ENCODE measurements around the gene FRRS1L.
"Not testable (repeated sequence)": the region's sequence is repeated elsewhere in the genome, so short reads cannot be mapped to it uniquely, and the experiment has no call there.

FRRS1L gene

DNA sequence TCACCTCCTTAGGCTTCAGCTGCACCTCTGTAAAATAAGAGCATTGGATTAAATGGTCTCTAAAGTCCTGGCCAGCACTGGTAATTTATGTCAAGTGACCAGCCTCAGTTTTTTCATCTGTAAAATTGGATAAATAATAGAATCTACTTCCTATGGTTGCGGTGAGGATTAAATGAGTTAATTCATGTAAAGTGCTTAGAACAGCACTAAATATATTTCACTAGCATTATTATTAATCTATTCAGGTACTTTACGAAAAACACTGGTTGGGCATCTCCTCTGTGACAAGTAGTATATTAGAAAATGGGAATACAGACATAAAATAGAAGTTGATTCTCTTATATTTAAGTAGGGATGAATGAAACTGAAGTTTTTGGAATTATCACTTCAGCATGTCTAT lies 33.5 kb downstream of the FRRS1L start:
- TF ChIP-seq ISL1 (CRISPR knock-in tag; IDR thresholded peaks at IDR 0.05) (no peak), BACH2 (CRISPR knock-in tag; IDR thresholded peaks at IDR 0.05; ENCODE audit: borderline replicate concordance) (no peak), TCF4 (CRISPR knock-in tag; IDR thresholded peaks at IDR 0.05; ENCODE audit: borderline replicate concordance) (no peak), GLIS3 (CRISPR knock-in tag; IDR thresholded peaks at IDR 0.05) (no peak)
- no peak for ATAC-seq

DNA sequence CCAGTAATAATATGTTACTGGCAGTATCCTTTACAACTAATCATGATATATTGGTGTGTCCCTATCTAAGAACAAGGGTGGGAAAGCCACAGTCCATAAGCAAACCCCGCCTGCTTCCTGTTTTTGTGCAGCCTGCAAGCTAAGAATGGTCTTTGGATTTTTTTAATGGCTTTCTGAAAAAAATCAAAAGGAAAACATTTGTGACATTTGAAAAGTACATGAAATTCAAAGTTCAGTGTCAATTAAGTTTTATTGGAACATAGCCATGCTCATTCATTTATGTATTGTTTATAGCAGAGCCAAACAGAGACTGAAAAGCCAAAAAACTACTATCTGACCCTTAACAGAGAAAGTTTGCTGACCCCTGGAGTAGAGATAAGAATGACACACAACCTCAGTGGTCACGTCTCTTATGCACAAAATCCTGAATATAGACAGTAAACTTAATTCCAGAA lies 34.5 kb downstream of the FRRS1L start:
- TF ChIP-seq ZFP30 (CRISPR knock-in tag; IDR thresholded peaks at IDR 0.05) (no peak), ZNF8 (CRISPR knock-in tag; IDR thresholded peaks at IDR 0.05) (no peak), ZNF70 (CRISPR knock-in tag; IDR thresholded peaks at IDR 0.05) (no peak), ZNF565 (CRISPR knock-in tag; conservative IDR thresholded peaks at IDR 0.05; ENCODE audit: low read depth) (no peak), ZC3H10 (CRISPR knock-in tag; IDR thresholded peaks at IDR 0.05) (no peak), CREB5 (CRISPR knock-in tag; IDR thresholded peaks at IDR 0.05; ENCODE audit: low read depth) (no peak), TCF4 (CRISPR knock-in tag; IDR thresholded peaks at IDR 0.05; ENCODE audit: borderline replicate concordance) (no peak), ISL1 (CRISPR knock-in tag; IDR thresholded peaks at IDR 0.05) (no peak), ESRRG (CRISPR knock-in tag; IDR thresholded peaks at IDR 0.05) (no peak), OSR1 (CRISPR knock-in tag; IDR thresholded peaks at IDR 0.05) (no peak)
- TF ChIP-seq, protein P1, sequence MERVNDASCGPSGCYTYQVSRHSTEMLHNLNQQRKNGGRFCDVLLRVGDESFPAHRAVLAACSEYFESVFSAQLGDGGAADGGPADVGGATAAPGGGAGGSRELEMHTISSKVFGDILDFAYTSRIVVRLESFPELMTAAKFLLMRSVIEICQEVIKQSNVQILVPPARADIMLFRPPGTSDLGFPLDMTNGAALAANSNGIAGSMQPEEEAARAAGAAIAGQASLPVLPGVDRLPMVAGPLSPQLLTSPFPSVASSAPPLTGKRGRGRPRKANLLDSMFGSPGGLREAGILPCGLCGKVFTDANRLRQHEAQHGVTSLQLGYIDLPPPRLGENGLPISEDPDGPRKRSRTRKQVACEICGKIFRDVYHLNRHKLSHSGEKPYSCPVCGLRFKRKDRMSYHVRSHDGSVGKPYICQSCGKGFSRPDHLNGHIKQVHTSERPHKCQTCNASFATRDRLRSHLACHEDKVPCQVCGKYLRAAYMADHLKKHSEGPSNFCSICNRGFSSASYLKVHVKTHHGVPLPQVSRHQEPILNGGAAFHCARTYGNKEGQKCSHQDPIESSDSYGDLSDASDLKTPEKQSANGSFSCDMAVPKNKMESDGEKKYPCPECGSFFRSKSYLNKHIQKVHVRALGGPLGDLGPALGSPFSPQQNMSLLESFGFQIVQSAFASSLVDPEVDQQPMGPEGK (CRISPR knock-in tag; IDR thresholded peaks at IDR 0.05; ENCODE audit: borderline replicate concordance), result no peak
- TF ChIP-seq, protein P2, sequence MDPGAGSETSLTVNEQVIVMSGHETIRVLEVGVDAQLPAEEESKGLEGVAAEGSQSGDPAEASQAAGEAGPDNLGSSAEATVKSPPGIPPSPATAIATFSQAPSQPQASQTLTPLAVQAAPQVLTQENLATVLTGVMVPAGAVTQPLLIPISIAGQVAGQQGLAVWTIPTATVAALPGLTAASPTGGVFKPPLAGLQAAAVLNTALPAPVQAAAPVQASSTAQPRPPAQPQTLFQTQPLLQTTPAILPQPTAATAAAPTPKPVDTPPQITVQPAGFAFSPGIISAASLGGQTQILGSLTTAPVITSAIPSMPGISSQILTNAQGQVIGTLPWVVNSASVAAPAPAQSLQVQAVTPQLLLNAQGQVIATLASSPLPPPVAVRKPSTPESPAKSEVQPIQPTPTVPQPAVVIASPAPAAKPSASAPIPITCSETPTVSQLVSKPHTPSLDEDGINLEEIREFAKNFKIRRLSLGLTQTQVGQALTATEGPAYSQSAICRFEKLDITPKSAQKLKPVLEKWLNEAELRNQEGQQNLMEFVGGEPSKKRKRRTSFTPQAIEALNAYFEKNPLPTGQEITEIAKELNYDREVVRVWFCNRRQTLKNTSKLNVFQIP (CRISPR knock-in tag; IDR thresholded peaks at IDR 0.05; ENCODE audit: borderline replicate concordance, low read depth), result no peak
- TF ChIP-seq, protein P3, sequence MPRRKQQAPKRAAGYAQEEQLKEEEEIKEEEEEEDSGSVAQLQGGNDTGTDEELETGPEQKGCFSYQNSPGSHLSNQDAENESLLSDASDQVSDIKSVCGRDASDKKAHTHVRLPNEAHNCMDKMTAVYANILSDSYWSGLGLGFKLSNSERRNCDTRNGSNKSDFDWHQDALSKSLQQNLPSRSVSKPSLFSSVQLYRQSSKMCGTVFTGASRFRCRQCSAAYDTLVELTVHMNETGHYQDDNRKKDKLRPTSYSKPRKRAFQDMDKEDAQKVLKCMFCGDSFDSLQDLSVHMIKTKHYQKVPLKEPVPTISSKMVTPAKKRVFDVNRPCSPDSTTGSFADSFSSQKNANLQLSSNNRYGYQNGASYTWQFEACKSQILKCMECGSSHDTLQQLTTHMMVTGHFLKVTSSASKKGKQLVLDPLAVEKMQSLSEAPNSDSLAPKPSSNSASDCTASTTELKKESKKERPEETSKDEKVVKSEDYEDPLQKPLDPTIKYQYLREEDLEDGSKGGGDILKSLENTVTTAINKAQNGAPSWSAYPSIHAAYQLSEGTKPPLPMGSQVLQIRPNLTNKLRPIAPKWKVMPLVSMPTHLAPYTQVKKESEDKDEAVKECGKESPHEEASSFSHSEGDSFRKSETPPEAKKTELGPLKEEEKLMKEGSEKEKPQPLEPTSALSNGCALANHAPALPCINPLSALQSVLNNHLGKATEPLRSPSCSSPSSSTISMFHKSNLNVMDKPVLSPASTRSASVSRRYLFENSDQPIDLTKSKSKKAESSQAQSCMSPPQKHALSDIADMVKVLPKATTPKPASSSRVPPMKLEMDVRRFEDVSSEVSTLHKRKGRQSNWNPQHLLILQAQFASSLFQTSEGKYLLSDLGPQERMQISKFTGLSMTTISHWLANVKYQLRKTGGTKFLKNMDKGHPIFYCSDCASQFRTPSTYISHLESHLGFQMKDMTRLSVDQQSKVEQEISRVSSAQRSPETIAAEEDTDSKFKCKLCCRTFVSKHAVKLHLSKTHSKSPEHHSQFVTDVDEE (CRISPR knock-in tag; IDR thresholded peaks at IDR 0.05), result no peak
- ATAC-seq, result no peak

DNA sequence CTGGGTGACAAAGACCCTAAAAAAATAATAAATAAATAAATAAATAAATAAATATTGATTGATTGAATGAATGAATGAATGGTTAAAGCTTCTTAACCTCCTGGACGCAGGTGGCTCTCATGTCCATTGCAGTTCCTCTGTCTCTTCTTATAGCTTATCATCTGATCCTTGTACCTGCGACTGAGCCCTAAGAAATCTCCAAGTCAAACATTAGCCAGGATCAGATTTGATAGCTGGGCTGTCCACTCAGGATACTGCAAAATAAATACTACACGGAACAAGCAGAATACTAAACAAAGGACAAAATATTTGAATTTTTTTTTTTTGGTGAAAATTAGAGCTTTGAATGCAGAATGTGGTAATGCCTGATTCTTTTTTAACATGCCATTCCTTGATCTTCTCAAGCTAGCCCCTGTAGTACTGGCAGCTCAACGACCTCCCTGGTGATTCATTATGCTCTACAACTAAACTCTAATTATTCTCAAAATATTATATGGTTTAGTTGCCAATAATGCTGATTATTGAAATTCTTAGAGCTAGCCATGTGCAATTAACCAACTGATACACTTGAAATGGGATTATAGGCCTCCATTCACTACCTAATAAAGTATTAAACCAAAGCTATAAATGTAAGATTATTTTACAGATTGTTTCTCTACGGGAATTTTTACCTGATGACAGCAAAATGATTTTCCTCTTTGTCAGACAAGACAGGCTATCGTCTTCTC lies 37.4 kb downstream of the FRRS1L start:
- no peak for ATAC-seq
- TF ChIP-seq CREB5 (CRISPR knock-in tag; IDR thresholded peaks at IDR 0.05; ENCODE audit: low read depth) (no peak), SNAI2 (CRISPR knock-in tag; IDR thresholded peaks at IDR 0.05) (no peak), RARB (CRISPR knock-in tag; IDR thresholded peaks at IDR 0.05) (no peak), ZNF70 (CRISPR knock-in tag; IDR thresholded peaks at IDR 0.05) (no peak), BACH2 (CRISPR knock-in tag; IDR thresholded peaks at IDR 0.05; ENCODE audit: borderline replicate concordance) (no peak), PPARA (CRISPR knock-in tag; IDR thresholded peaks at IDR 0.05; ENCODE audit: borderline replicate concordance) (no peak), ZNF565 (CRISPR knock-in tag; conservative IDR thresholded peaks at IDR 0.05; ENCODE audit: low read depth) (no peak), ARNTL (CRISPR knock-in tag; IDR thresholded peaks at IDR 0.05; ENCODE audit: borderline replicate concordance, low read depth) (no peak), OSR1 (CRISPR knock-in tag; IDR thresholded peaks at IDR 0.05) (no peak), TOX (CRISPR knock-in tag; IDR thresholded peaks at IDR 0.05; ENCODE audit: borderline replicate concordance) (no peak), TCF4 (CRISPR knock-in tag; IDR thresholded peaks at IDR 0.05; ENCODE audit: borderline replicate concordance) (no peak), GLIS3 (CRISPR knock-in tag; IDR thresholded peaks at IDR 0.05) (no peak), CSDC2 (CRISPR knock-in tag; IDR thresholded peaks at IDR 0.05) (no peak), ESRRG (CRISPR knock-in tag; IDR thresholded peaks at IDR 0.05) (no peak), ZFP30 (CRISPR knock-in tag; IDR thresholded peaks at IDR 0.05) (no peak), ZC3H10 (CRISPR knock-in tag; IDR thresholded peaks at IDR 0.05) (no peak), ISL1 (CRISPR knock-in tag; IDR thresholded peaks at IDR 0.05) (no peak)
- TF ChIP-seq, protein P1 (CRISPR knock-in tag; IDR thresholded peaks at IDR 0.05; ENCODE audit: borderline replicate concordance), result no peak
- TF ChIP-seq, protein P3 (CRISPR knock-in tag; IDR thresholded peaks at IDR 0.05), result no peak

DNA sequence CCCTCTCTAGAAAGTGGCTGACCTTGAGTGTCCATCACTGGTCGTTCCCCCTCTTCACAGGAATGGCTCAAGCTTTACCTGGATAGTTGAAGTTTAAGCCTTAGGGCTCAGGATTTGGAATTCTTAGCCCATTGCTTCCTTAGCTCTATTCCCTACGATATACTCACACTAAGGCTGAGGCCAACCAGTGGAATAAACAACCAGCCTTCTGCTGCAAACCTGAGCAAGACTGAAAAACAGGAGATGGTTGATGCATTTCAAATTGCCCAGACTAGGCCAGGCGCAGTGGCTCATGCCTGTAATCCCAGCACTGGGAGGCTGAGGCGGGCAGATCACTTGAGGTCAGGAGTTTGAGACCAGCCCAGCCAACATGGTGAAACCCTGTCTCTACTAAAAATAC lies 40.4 kb downstream of the FRRS1L start:
- not testable (repeated sequence) for ATAC-seq

Measured in SK-N-SH treated with all-trans-retinoic acid at 6 μM for 48 hours (cell line).